K562 (cell line): ENCODE results near the gene USP8. TPM values are rescaled to one million over a fixed set of nuclear protein-coding genes. Genes with fewer than 3 reads are reported as not detected.

ENCODE experiments used
- BCLAF1 ChIP-seq, 2 experiments: fragments of 450-650 bp in 1 of 2; IDR thresholded peaks; 2 replicates each; pipeline ENCODE4 v1.6.1; 2011 to 2017; ENCODE audit warnings: low read depth in 2 of 2, antibody characterized with exemption in 1 of 2, borderline replicate concordance in 1 of 2, low read length in 1 of 2, mild to moderate bottlenecking in 1 of 2, mixed read lengths in 1 of 2; ENCODE audit not compliant: control insufficient read depth in 1 of 2
- CBX1 ChIP-seq: sonication (generic); IDR thresholded peaks from 2 replicates; pipeline ENCODE4 v1.6.1; 2016; ENCODE audit warnings: antibody characterized with exemption, low read depth, mild to moderate bottlenecking
- CXXC5 ChIP-seq: fragments of 250-450 bp; sonication (Bioruptor Pico); IDR thresholded peaks from 2 replicates; pipeline ENCODE4 v1.8.0; 2022; ENCODE audit warnings: inconsistent platforms, mild to moderate bottlenecking, moderate library complexity
- ELK3 ChIP-seq: fragments of 450-650 bp; formaldehyde crosslinking; IDR thresholded peaks from 2 replicates; pipeline ENCODE4 v1.4.0; 2020; ENCODE audit warnings: mild to moderate bottlenecking
- HINFP ChIP-seq: fragments of 450-650 bp; conservative IDR thresholded peaks from 2 replicates; pipeline ENCODE4 v1.6.1; 2016; ENCODE audit warnings: missing genetic modification characterization, low read depth, mild to moderate bottlenecking, control low read depth, missing compliant biosample characterization
- RERE ChIP-seq: sonication (generic); formaldehyde crosslinking; IDR thresholded peaks from 2 replicates; pipeline ENCODE4 v1.8.0; 2023; ENCODE audit warnings: missing genetic modification reagents, mild to moderate bottlenecking, borderline replicate concordance
- SUPT5H ChIP-seq: fragments of 450-650 bp; IDR thresholded peaks from 2 replicates; pipeline ENCODE4 v1.6.1; 2016
- TARDBP ChIP-seq: fragments of 450-650 bp; IDR thresholded peaks from 2 replicates; pipeline ENCODE4 v1.6.1; 2016
- TCFL5 ChIP-seq: fragments of 250-450 bp; sonication (Bioruptor Pico); conservative IDR thresholded peaks from 2 replicates; pipeline ENCODE4 v1.6.1; 2021; ENCODE audit warnings: mild to moderate bottlenecking, moderate library complexity, matching md5 sums
- YY1 ChIP-seq, 3 experiments: IDR thresholded peaks; 2 replicates each; pipeline ENCODE4 v1.6.1; 2011; ENCODE audit warnings: low read length in 2 of 3, mild to moderate bottlenecking in 2 of 3, moderate library complexity in 2 of 3, borderline replicate concordance in 1 of 3, control low read depth in 1 of 3, low read depth in 1 of 3; ENCODE audit not compliant: insufficient read depth in 3 of 3, insufficient replicate concordance in 2 of 3, control insufficient read depth in 1 of 3, insufficient read length in 1 of 3; ENCODE audit errors: extremely low read depth in 1 of 3
- ZNF24 ChIP-seq: fragments of 450-650 bp; IDR thresholded peaks from 2 replicates; pipeline ENCODE4 v1.6.1; 2016
- ZNF668 ChIP-seq: fragments of 250-450 bp; sonication (Bioruptor Pico); IDR thresholded peaks from 2 replicates; pipeline ENCODE4 v1.8.0; 2022; ENCODE audit warnings: mild to moderate bottlenecking, inconsistent platforms
- polyA plus RNA-seq, 8 experiments: library from polyadenylated mRNA; depleted of rRNA in 4 of 8; stranded (reverse) in 5 of 8; unstranded in 3 of 8; fragments of >200 nt; fragmentation: Nextera tagmentation in 2 of 8; fragmentation: Illumina TruSeq in 1 of 8; extraction: Ambion mirVana in 2 of 8; extraction: Trizol in 1 of 8; gene quantifications; 2 replicates each; pipeline versions ENCODE4 v1.2.1 to v1.2.3, GENCODE V29; 2011 to 2014; ENCODE audit warnings: inconsistent platforms in 1 of 8, missing spikeins in 1 of 8
- total RNA-seq, 7 experiments: library from RNA; depleted of rRNA in 6 of 7; stranded (reverse); fragments of >200 nt in 6 of 7; fragmentation: Illumina TruSeq in 2 of 7; extraction: Trizol in 2 of 7; gene quantifications; 2 replicates each; pipeline versions ENCODE4 v1.2.1 to v1.2.3, GENCODE V29; 2011 to 2021; ENCODE audit warnings: low replicate concordance in 1 of 7

The USP8 gene
- total and polyA plus RNA-seq, 9 of the 15 experiments (the other 6 are each of a cell fraction or from before 2014, with no cell fraction given) = 35.1 to 58.4 (median 46.1) TPM

- no peak for TF ChIP-seq RERE (CRISPR knock-in tag)
- no peak for TF ChIP-seq BCLAF1 (IDR thresholded peaks at IDR 0.05; ENCODE audit: borderline replicate concordance in 1 of 2, control insufficient read depth in 1 of 2, low read depth in 2 of 2, low read length in 1 of 2)
- no peak for TF ChIP-seq TCFL5 (CRISPR knock-in tag)
- peak in 2 of 3 experiments; percentile 20 to 66 for TF ChIP-seq YY1 (IDR thresholded peaks at IDR 0.05; ENCODE audit: borderline replicate concordance in 1 of 3, control insufficient read depth in 1 of 3, extremely low read depth in 1 of 3, insufficient read depth in 3 of 3, insufficient read length in 1 of 3, insufficient replicate concordance in 2 of 3, low read depth in 1 of 3, low read length in 2 of 3)
- peak; percentile 82 for TF ChIP-seq CXXC5 (CRISPR knock-in tag)
- TF ChIP-seq ZNF24 = no peak; the same call in 1 of the 2 replicates
- TF ChIP-seq SUPT5H = peak; percentile 91
- TF ChIP-seq CBX1 = peak; percentile 80
- TF ChIP-seq ZNF668 (CRISPR knock-in tag) = no peak
- no peak for TF ChIP-seq TARDBP
- no peak for TF ChIP-seq ELK3 (CRISPR knock-in tag)
- TF ChIP-seq HINFP = no peak
These were observed at the start of gene USP8 (continued) for GRCh38 chr15:50424066-50424890.
